Dermis blood vessel endothelial cell (primary cell): ENCODE results near the gene TRRAP. TPM values are rescaled to one million over a fixed set of nuclear protein-coding genes. Genes with fewer than 3 reads are reported as not detected.

Source experiments
- DNase-seq: peaks from one replicate; pipeline ENCODE4 v3.0.0; 2010
- total RNA-seq: library from RNA; depleted of rRNA; stranded (reverse); fragments of >200 nt; gene quantifications from 2 replicates; pipeline ENCODE4 v1.2.3, GENCODE V29; 2014

Gene TRRAP
- total RNA-seq, 1 donor from 2014 or later = 24.2 TPM

DNA sequence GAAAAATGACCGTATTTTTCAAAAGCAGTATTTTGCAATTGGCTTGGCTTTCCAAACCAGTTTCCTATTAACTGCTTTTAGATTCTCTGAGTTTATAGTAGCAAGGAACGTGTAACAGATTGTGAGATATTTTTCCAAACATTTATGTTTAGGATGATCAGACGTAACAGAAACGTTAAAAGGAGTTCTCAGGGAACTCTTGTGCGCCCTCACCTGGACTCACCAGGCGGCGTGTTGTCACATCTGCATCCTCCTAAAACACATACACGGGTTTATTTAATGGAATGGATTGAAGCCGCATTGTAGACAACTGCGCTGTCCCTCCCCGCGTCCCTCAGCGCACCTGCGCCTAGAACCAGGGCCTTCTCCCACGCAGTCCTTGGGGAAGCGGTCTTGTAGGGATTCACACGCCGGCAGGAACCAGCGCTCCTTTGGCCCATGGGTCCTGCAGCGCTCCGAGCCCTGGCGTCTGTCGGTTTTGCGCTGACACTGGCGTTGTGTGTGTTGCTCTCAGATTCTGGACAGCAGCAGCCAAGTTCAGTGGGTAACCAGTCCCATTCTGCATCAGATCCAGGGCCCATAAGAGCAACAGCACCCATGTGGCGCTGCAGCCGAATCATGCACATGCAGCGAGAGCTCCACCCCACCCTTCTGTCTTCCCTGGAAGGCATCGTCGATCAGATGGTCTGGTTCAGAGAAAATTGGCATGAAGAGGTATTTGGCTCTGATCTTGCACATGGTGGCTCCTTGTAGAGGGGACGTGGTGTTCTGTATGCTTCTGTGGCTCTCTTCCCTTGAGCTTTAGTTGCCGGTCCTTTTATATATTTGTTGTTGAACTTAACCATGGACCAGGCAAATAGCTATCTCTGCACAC lies 114.9 kb downstream of the TRRAP start:
- DNase-seq = no peak

DNA sequence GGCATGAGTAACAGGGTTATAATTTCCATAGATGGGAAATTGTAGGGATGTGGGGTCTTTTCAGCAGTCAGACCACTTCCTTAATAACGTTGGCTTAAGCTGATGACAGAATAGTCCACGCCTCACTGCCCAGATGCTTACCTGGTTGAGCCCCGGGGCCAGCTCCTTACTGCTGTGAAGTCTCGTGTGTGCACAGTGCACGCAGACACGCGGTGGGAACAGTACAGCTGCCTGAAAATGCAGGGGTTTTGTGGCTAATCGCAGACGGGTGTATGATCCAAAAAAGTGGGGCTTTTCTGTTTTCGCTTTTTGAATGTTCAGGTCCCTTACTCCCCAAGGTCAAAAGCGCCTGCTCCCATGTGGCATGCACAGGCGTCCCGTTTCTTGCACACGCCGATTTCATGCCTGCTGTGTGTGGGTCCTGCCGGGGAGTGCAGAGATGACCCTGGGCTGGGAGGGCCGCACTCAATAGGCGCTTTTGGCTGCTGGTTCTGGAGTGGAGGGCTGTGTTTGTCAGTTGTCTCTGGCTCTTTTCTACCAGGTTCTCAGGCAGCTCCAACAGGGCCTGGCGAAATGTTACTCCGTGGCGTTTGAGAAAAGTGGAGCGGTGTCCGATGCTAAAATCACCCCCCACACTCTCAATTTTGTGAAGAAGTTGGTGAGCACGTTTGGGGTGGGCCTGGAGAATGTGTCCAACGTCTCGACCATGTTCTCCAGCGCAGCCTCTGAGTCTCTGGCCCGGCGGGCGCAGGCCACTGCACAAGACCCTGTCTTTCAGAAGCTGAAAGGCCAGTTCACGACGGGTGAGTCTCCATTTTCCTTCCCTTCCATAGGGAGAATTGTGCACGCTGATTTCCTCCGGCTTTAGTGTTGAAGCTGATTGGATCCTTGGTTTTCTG lies 116.0 kb downstream of the TRRAP start:
- DNase-seq = no peak

DNA sequence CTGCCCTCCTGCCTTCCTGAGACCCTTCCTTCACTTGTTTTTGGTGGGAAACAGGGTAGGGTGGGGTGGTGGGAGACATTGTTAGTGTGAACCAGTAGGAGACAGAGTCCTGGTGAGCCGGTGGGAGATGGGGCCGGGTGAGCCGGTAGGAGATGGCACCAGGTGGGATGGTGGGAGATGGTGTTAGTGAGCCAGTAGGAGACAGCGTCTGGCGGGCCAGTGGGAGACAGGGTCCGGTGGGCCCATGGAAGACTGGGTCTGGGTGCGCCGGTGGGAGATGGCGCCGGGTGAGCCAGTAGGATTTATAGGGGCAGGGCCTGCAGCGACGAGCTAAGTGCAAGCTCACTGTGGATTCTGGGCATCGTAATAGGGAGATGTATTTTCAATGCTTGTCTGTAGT lies 116.8 kb downstream of the TRRAP start:
- DNase-seq = no peak

DNA sequence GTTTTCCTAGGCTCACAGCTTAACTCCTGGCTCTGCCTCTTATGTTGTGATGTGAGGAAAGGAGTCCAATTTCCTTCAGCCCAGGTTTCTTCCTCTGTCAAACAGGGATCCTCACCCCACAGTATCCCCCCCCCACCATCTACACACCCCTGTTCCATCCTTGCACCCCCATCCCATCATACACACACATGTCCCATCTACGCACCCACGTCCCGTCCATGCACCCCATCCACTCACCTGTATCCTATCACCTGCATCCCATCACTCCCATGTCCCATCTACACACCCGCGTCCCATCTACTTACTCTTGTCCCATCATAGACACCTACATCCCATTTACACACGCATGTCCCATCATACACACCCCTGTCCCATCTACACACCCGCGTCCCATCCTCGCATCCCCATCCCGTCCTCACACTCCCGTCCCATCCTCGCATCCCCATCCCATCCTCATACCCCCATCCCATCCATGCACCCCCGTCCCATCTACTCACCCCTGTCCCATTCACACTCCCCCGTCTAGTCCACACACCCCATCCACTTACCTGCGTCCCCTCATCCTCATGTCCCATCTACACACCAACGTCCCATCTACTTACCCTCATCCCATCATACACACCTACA lies 117.3 kb downstream of the TRRAP start:
- no peak for DNase-seq

DNA sequence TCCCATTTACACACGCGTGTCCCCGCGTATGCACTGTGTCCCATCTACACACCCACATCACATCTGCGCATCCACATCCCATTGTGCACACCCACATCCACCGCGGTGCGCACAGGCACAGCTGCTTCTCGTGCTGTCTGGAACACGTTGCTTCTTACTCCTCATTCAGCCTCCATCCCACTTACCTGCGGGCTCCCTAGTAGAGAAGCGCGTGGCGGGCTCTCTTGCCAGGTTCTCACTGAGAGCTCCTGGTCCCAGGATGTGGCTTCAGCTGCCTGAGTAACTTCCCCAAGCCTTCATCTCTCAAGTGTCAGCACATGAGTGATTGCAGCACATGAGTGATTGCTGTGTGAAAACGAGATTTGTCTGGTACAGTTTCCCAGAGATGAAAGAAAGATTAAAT lies 117.8 kb downstream of the TRRAP start:
- no peak for DNase-seq

DNA sequence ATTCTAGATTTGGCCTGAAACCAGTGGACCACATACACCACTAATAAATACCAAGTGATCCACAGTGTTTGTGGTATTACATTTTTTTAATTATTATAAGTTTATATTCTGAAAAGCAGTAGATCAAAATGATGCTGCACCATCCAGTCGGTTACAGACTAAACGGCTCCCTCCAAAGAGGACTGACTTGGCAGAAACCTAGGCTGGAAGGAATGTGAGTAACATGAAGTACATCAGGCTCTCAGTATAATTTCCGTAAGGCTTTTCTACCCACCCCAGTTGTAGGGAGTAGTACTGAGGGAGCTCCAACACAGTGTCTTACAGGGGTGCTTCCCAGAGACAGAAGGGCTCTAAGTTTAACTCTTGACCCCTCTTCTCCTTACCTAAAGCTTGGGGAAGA lies 119.5 kb downstream of the TRRAP start:
- DNase-seq = no peak

DNA sequence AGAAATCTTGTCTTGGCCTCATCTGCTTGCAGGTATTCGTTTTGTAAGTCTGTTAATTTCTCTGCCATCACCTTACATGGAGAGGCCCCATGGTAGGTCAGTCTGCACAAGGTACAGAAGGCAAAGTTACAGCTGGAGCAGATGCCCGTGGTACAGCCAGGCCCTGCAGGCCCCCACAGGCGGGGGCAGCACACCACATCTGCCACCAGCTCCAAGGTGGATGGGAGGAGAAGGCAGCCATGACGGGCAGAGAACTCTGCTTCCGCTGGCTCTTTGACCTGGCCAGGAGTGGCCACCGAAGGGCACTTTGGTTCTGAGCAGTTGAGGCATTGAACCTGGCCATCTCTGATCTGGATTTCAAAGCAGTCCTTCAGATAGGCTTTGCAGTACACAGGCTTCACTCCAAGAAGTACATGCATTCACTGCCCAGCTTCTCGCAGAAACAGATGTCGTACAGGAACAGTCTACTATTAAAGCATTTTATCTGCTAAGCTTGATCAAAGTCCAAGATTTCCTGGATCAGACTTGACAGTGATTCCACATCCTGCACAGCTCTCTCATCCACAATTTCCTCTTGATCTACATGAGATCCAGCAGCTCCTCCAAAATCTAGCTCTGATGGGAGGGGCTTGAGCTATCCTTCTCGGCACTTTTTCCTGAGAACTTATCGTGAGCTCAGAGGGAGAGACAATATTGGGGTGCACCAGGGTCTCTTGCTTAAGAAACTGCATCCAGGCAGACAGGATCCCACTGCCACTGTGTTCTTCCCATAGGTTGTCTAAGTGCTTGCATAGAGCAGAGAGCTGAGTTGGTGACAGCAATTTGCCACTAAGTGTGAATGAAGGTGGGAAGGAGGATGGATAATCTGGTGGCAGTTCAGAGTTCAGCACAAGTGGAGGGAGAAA lies 120.7 kb downstream of the TRRAP start:
- no peak for DNase-seq

DNA sequence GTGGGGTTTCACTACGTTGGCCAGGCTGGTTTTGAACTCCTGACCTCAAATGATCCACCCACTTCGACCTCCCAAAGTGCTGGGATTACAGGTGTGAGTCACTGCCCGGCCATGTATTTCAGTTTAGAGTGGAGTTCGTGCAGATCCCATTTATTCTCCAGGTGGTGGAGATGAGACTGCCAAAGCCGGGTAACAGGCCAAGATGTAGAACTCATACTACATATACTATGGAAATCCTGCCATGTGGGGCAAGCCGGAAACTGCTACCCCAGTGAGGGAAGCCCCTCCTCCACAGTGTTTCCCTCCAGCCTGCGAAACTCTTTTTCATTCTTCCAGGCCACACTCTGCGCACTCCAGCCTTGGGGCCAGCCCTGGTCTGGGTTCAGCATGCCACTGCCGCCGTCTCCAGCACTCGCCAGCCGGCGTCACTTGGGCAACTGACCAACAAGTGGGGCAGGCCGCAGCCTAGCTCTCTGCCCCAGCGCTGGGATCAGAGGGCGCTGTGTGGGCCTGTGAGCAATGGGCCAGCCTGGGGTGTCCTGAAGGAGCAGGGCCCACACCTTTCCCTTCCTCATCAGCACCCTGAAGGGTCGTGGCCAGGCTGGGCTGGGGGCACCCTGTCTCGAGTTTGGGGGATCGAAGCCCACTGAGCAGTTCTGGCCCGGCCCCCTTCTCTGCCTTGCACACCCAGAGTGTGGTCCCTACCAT lies 122.0 kb downstream of the TRRAP start:
- no peak for DNase-seq

DNA sequence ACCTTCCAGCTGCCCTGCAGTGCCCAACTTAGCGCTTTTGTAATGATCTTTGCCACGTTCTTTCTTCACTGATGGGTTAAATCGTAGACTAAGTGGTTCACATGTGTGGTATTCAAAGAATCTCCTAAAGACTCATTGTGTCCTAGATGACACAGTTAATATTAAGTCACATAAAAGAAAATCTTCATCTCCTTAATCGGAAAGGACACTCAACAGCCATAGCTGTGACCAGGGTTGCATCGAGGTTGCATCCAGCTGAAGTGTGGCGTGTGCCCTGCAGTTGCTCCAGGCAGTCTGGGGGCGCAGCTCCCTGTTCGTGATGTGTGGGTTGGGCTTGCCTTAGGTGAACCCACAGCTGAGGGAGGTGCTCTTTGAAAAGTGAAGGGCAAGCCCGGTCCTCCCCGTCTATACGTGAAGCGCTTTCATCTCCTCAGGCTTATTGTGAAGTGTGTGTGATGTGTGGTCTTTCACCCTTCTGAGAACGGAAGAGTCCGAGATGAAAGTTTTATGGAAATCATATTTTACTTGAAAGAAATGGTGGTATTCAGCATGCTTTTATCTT lies 122.7 kb downstream of the TRRAP start:
- no peak for DNase-seq

DNA sequence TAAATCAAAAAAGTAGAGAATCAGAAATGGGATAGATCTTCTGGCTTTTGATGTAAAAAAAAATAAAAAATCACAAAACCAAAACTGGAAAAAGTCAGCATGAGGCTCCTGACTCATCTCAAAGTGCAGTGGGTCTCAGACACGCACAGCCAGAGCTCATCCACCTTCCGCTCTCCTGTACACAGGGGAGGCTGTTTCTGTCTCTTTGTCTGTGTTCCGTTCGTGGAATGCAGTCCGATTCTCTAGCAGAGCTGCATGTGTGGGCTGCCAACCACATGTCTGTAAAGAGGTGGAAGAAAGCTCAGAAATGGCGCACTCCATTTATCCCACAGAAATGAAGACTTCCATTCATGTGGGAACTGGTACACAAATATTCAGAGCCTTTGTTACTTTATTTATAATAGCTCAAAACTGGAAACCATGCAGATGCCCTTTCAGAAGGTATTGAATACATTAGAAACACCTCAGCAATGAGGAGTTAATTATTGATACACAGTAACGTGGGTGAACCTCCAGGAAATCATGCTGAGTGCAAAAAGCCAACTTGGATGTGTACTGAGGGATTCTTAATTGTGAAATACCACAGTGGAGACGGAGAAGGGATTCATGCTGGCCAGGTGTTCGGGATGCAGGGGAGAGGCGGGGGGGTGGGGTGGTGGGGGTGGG lies 123.3 kb downstream of the TRRAP start:
- DNase-seq = no peak

DNA sequence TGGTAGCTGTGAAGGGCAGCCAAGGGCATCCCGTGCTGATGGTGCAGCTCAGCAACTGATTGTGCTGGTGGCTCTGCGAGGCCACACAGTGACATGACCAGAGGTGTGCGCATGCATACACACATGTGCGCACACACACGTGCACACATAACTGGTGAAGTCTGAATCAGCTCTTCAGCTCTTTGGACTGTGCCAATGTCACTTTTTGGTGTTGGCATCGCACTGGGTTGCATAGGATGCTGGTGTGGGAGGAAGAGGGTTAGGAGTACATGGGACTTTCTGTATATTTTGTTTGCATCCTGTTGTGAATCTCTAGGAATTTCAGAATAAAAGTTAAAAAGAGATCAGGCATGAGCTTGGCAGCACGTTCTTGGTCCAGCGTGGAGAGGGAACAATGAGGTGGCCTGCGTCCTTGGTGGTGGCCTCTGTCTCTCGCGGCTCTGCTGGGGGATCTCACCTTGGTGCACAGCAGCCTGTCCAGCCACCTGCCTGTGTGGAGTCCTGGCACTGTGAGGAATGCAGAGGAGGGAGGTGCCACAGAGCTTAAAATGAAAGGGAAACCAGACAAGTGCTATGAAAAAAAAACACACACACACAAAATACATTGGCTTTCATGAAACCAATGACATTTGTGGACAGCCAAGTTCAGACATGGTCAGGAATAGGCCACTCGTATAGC lies 124.0 kb downstream of the TRRAP start:
- no peak for DNase-seq

DNA sequence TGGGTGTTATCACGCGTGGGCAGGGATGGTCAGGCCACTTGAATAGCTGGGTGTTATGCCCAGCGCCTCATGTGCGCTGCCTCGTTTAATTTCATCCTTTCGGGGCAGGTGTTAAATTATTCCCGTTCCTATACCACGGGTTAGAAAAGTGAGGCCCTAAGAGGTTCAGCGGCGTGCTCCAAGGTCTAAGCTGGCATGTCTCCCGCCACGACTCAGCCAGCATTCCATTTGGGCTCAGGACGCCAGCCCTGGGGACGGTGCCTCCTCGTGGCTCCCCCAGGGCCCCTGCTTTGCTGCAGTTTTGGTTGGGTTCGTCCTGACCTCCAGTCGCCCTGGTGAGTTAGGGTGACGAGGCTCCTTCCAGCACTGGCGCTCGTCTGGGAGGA lies 124.5 kb downstream of the TRRAP start:
- DNase-seq = no peak

DNA sequence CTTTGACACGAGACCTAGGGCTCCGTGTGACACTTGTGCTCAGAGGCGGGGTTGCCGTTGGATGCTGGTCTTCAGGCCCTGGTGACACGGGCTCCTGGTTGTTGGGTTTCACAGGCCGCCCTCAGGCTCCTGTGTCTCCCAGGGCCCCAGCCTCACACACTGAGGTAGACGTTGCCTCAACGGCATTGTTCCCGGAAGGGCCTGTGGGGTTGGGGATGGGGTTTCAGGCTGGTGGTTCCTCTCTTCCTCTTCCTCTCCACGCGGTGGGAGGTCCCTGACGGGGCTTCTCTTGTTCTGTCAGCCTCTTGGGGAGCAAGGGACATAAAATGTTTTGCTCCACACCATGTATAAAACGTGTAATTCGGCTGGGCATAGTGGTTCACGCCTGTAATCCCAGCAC lies 125.1 kb downstream of the TRRAP start:
- DNase-seq = no peak

DNA sequence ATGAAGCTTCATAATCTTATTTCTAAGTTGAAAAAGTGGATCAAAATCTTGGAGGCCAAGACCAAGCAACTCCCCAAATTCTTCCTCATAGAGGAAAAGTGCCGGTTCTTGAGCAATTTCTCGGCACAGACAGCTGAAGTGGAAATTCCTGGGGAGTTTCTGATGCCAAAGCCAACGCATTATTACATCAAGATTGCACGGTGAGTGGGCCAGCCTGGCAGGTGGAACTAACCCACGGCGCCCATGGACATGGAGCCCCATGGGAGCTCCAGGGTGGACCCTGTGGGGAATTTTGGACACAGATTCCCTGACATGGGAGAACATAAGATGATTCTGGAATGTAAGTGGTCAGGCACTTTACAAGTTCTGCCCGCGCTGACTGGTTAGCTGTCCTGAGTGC lies 125.9 kb downstream of the TRRAP start:
- DNase-seq = no peak

DNA sequence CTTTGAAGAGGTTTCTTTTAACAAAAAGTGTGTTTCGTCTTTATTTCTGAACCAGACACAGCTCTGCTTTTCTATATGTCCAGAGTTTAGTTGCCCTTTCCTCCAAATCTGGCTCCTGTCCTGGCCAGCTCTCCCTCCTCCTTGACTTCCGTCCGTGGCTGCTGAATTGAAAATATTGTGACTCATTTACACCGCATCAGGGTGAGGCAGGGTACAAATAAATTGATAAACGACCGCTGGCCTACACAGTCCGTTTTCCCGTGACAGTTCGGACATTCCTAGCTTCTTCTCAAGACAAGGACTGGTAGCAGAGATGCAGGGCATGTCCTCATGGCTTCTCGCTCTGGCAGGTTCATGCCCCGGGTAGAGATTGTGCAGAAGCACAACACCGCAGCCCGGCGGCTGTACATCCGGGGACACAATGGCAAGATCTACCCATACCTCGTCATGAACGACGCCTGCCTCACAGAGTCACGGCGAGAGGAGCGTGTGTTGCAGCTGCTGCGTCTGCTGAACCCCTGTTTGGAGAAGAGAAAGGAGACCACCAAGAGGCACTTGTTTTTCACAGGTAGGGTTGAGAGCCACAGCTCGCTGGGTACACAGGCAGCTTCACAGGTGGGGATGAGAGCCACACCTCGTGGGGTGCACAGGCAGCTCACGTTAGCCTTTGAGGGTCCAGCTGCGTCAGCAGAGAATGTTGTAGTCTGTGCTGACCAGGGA lies 126.6 kb downstream of the TRRAP start:
- peak; percentile 15 for DNase-seq

DNA sequence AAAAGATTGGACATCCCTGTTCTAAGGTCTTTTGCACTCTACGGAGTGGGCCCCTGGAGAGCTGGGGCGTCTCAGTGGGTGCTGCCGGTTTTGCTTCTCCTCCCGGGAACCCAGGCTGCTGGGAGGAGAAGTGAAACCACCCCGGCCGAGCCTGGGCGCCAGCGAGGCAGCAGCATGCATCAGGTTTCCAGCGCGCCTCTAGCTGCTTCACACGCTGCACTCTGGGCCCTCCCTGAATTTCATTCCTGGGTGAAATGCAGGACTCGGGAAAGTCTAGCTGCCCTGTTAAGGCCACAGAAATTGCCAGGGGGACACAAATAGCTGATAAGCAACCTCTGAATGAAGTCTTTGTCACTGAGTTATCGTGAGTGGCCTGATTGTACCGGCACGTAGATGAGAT lies 127.4 kb downstream of the TRRAP start:
- DNase-seq = no peak

DNA sequence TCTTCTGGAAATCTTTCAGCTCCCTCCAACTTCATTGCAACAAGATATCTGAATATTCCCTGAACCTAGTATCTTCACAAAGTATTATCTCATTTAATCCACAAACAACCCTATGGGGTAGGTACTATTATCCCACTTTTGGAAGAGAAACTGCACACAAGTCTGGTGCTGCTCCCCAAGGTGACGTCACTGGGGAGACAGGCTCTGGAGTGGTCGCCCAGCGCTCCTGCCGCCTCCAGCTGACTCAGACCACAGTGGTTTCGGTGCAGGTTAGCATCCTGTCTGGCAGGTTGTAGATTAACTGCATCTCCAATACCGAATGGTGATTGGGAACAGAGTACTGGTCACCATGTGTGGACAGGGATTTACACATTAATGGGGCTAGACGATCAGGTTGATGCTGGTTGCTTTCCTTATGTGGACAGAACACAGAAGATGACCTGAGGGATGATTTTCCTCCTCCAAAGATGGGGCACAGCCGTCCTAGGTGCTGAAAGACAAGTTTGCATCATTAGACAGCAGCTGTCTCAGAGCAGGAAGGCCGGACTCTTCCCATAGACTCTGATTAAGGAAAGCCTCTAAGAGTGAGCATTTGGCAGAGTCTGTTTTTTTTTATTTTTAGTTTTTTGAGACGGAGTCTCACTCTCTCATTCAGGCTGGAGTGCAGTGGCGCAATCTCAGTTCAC lies 128.6 kb downstream of the TRRAP start:
- no peak for DNase-seq

DNA sequence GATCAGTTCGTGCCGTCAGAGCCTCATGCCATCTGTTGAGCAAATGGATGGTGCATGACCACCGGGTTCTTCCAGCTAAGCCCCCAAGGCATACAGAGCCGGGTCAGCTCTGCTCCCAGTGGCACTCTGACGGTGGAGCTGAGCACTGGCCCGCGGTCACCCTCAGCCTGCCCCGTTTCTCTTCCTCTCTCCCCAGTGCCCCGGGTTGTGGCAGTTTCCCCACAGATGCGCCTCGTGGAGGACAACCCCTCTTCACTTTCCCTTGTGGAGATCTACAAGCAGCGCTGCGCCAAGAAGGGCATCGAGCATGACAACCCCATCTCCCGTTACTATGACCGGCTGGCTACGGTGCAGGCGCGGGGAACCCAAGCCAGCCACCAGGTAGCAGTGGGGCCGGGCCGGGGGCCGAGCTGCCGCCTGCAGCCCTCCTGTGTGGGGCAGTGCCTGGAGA lies 129.9 kb downstream of the TRRAP start:
- DNase-seq = no peak
